ENCODE results near the gene TTC28.

DNA sequence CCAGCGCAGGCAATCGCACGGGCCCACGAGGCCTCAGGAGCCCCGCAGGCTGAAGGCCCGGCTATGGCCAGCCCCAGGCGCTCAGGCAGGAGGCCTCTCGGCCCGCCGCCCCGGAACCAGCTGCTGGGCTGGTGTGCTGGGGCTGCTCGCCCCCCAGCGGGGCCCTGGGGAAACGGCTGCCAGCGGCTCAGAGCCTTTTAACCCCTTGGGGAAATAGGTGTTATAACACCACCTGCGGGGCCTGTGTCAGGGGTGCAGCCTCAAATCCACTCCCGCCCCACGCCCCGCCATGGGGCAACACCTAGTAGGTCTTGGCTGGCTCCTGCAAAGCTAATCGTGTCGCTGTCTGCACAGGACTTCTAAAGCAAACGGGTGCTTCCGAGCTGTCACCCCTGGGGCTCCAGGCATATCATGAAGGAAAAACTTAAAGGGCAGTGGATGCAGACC lies 237.4 kb downstream of the TTC28 start:
- TF ChIP-seq, protein P1, sequence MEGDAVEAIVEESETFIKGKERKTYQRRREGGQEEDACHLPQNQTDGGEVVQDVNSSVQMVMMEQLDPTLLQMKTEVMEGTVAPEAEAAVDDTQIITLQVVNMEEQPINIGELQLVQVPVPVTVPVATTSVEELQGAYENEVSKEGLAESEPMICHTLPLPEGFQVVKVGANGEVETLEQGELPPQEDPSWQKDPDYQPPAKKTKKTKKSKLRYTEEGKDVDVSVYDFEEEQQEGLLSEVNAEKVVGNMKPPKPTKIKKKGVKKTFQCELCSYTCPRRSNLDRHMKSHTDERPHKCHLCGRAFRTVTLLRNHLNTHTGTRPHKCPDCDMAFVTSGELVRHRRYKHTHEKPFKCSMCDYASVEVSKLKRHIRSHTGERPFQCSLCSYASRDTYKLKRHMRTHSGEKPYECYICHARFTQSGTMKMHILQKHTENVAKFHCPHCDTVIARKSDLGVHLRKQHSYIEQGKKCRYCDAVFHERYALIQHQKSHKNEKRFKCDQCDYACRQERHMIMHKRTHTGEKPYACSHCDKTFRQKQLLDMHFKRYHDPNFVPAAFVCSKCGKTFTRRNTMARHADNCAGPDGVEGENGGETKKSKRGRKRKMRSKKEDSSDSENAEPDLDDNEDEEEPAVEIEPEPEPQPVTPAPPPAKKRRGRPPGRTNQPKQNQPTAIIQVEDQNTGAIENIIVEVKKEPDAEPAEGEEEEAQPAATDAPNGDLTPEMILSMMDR (IDR thresholded peaks at IDR 0.05) = peak; percentile 26 to 81 (median 64)
- no peak for TF ChIP-seq POLR2A (IDR thresholded peaks at IDR 0.05)

Measured in thyroid gland (tissue), 4 donors.